Tibial artery (tissue), 4 donors: ENCODE measurements around the gene STEAP3.

Experiments used
- DNase-seq, 2 donors: peaks; one replicate each; pipeline ENCODE4 v3.0.0-alpha.2; 2019
- H3K27ac ChIP-seq, 2 donors: fragments of 200-600 bp; sonication (generic) in 1 of 2; 1 replicate in 1 of 2; 2 replicates in 1 of 2; pipeline ENCODE4 v1.5.1; 2018 to 2019; ENCODE audit warnings: mild to moderate bottlenecking in 1 of 2
- H3K27me3 ChIP-seq, 2 donors: fragments of 200-600 bp; sonication (generic) in 1 of 2; one replicate each; pipeline versions ENCODE4 v1.5.1 to v1.6.0; 2016 to 2019
- H3K36me3 ChIP-seq, 3 donors: fragments of 200-600 bp; sonication (generic) in 2 of 3; one replicate each; pipeline ENCODE4 v1.5.1; 2016 to 2019; ENCODE audit warnings: mild to moderate bottlenecking in 2 of 3
- H3K4me1 ChIP-seq, 4 donors: fragments of 200-600 bp; sonication (generic) in 2 of 4; 1 replicate in 3 of 4; 2 replicates in 1 of 4; pipeline ENCODE4 v1.5.1; 2016 to 2019
- H3K4me3 ChIP-seq, 2 donors: fragments of 200-600 bp; sonication (generic) in 1 of 2; 1 replicate in 1 of 2; 2 replicates in 1 of 2; pipeline ENCODE4 v1.5.1; 2018 to 2019; ENCODE audit warnings: mild to moderate bottlenecking in 2 of 2
- H3K9me3 ChIP-seq, 3 donors: fragments of 200-600 bp; sonication (generic) in 1 of 3; one replicate each; pipeline ENCODE4 v1.5.1; 2016 to 2019
- CTCF ChIP-seq, 2 experiments: fragments of 200-600 bp in 1 of 2; fragments of 450-650 bp in 1 of 2; IDR thresholded peaks; one replicate each; pipeline ENCODE4 v1.5.1; 2017 to 2019; ENCODE audit warnings: antibody characterized with exemption in 2 of 2, mild to moderate bottlenecking in 1 of 2, moderate library complexity in 1 of 2
- intact Hi-C: fragments of 100-400 bp; cut with DNase I; formaldehyde crosslinking; loops from one replicate; pipeline ENCODE4 v1.15.0; 2023; ENCODE audit warnings: low total_unique reads

STEAP3 gene

DNA sequence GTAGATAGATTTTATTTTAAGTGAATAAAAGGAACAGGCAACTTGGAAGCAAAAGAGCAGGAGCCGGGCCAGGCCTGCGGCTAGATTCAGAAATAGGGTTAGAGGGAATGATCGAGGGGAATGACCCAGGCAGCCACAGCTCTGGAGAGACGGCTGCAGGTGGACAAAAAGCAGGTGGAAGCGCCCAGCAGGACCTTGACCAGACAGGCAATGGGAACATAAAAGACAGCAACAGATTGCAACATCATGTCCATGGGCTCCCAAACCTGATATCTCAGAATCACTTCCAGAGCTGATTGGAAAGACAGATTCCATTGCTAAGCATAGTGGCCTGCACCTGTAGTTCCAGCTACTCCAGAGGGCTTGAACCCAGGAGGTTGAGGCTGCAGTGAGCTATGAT, 28.6 kb upstream of the STEAP3 start:
- Histone ChIP-seq H3K36me3 (no peaks in the 10 kb centered on the region), H3K9me3 (no peaks in the 10 kb centered on the region), H3K27me3 (peaks cover 0 to 17% of the 10 kb centered on the region in 2 donors), H3K27ac (no peak overlapping the region), H3K4me3 (no peak overlapping the region), H3K4me1 (no peaks in the 10 kb centered on the region)
- no peak for TF ChIP-seq CTCF (IDR thresholded peaks at IDR 0.05)
- intact Hi-C loops, result no loop called here
- DNase-seq, result no peak

- no peaks in the 10 kb centered on the region for H3K36me3 ChIP-seq
- H3K27me3 ChIP-seq, result peaks cover 0 to 17% of the 10 kb centered on the region in 2 donors
- TF ChIP-seq CTCF (IDR thresholded peaks at IDR 0.05), result no peak
- H3K4me1 ChIP-seq, result no peaks in the 10 kb centered on the region
- no peak overlapping the region for H3K4me3 ChIP-seq
- no peak for DNase-seq
- no peak overlapping the region for H3K27ac ChIP-seq
- no peaks in the 10 kb centered on the region for H3K9me3 ChIP-seq
- intact Hi-C loops, result no loop called here
Observed at GRCh38 chr2:119195887-119196286, 27.7 kb upstream of the STEAP3 start.

DNA sequence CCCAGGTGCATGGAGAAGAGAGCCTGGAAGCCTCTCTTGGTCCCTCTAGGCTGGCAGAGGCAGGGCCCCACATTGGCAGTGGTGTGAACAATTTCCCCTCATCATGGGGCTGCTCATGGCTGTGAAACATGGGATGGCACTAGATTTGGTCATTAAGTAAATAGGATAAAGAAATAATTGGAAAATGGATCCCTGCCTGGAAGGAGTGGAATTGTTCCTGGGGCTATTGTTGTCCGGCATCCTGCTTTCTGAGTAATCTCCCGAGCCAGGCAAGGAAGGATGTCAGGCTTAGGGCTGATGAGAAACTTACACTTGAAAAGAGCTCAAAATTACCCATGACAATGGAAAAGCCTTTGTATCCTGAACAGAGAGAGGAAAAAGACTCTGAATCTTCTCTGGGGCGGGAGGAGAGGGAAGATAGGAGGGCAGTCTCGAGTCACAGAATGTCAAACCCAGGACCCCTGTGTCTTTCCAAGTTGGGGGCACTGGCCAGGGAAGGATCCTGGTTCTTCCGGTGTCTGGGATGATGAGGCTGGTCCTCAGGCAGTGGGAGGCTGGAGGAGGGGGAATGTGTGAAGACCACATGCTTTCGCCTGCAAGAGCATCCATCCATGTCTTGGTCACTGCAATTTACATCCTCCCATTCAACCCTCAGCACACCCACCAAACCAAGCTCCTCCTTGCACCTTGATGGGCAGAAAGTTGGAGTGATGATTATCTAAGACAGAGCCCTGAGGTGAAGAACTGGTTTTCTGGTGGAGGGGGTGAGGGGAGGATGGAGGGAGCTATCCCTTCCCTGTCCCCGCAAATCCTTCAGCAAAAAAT, 27.1 kb upstream of the STEAP3 start:
- H3K4me1 ChIP-seq, result no peaks in the 10 kb centered on the region
- intact Hi-C loops, result no loop called here
- no peak for TF ChIP-seq CTCF (IDR thresholded peaks at IDR 0.05)
- no peaks in the 10 kb centered on the region for H3K36me3 ChIP-seq
- DNase-seq, result no peak
- no peak overlapping the region for H3K27ac ChIP-seq
- H3K27me3 ChIP-seq, result peaks cover 0 to 17% of the 10 kb centered on the region in 2 donors
- H3K9me3 ChIP-seq, result no peaks in the 10 kb centered on the region
- no peak overlapping the region for H3K4me3 ChIP-seq

GRCh38 chr2:119197126-119197405, 26.6 kb upstream of the STEAP3 start:
- intact Hi-C loops, result no loop called here
- H3K27ac ChIP-seq, result no peak overlapping the region
- no peak overlapping the region for H3K4me3 ChIP-seq
- TF ChIP-seq CTCF (IDR thresholded peaks at IDR 0.05), result no peak
- no peaks in the 10 kb centered on the region for H3K9me3 ChIP-seq
- H3K27me3 ChIP-seq, result peaks cover 0 to 17% of the 10 kb centered on the region in 2 donors
- no peaks in the 10 kb centered on the region for H3K4me1 ChIP-seq
- DNase-seq, result no peak
- no peaks in the 10 kb centered on the region for H3K36me3 ChIP-seq

DNA sequence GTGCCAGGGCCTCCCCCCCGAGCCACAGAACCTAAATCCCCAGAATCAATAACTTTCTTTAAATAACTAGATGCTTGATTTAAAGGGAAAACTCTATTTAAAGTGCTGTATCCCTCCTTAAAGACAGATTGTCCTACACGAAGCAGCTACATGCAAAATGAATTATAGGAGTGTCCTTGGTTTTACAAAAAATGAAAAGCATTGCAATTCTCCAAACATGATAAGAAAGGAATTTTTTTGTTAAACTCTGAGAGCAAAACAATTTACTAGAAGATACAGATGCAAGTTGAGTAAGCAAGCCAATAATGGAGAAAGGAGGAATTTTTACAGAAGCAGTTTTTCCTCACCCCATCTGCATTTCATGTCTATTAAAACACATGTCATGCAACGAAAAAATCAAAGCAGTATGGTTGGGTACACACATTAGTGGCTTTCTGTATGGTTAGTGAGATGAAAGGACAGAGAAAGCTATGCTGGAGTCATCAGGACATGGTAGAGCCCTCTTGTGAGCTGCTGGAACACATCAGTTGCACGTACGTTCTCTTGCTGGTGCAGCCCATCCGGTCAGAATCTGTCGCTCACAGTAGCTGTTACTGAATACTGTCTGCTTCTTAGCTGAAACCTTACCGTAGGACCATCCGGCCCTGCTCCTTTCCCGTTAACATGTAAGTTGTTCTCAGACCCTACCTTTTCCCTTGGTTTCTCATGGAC, 25.9 kb upstream of the STEAP3 start:
- Histone ChIP-seq H3K27me3 (peaks cover 0 to 17% of the 10 kb centered on the region in 2 donors), H3K27ac (no peak overlapping the region), H3K4me1 (no peaks in the 10 kb centered on the region), H3K9me3 (no peaks in the 10 kb centered on the region), H3K36me3 (no peaks in the 10 kb centered on the region), H3K4me3 (no peak overlapping the region)
- DNase-seq, result no peak
- TF ChIP-seq CTCF (IDR thresholded peaks at IDR 0.05), result no peak
- intact Hi-C loops, result no loop called here
